Measurements from ENCODE around the gene RGS6. TPM values are rescaled to one million over a fixed set of nuclear protein-coding genes. Genes with fewer than 3 reads are reported as not detected.

RGS6 gene
- total RNA-seq, 1 experiment from 2014 or later: not detected

DNA sequence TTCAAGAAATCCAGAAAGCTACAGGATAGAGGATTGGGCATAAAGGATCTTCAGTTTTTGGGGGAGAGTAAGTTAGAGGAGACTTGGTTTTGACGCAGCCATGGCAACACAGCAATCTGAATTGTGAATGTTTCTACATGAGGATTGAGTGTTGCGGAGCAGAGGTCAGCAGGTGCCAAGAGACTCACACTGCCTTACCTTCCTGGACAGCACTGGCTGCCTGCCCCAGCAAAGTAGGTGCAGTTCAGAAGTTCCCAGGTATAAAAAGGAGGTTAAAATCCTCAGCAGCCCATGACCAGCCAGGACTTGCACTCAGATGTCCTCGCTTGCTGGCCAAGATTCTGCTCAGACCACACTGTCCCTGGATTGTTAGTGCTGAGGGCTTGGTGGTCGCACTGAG is 590.6 kb downstream of the RGS6 start:
- TF ChIP-seq CTCF (IDR thresholded peaks at IDR 0.05; ENCODE audit: unreplicated experiment): no peak
- no peaks in the 10 kb centered on the region for H3K36me3 Mint-ChIP-seq (ENCODE audit: insufficient read depth, unreplicated experiment)
- intact Hi-C loops (cut with micrococcal nuclease): no loop called here
- no peak overlapping the region for H3K27ac Mint-ChIP-seq (ENCODE audit: low read depth, unreplicated experiment)
- ChIA-PET POLR2A (no interaction called here), CTCF (interaction anchor here (0.7 kb wide), 1 partner anchor 22 kb away, joined by 3 read pairs; no protein-coding TSS in a partner anchor)
- no peaks in the 10 kb centered on the region for H3K27me3 Mint-ChIP-seq (ENCODE audit: insufficient read depth, unreplicated experiment)
- no peaks in the 10 kb centered on the region for H3K4me1 Mint-ChIP-seq (ENCODE audit: insufficient read depth, unreplicated experiment)
- H3K9me3 Mint-ChIP-seq (ENCODE audit: unreplicated experiment): peaks cover 14% of the 10 kb centered on the region
- no peak for DNase-seq (ENCODE audit: unreplicated experiment)
- BruUV-seq (replicated peaks): no TSS peak
- H3K4me3 Mint-ChIP-seq (ENCODE audit: unreplicated experiment): no peak overlapping the region

DNA sequence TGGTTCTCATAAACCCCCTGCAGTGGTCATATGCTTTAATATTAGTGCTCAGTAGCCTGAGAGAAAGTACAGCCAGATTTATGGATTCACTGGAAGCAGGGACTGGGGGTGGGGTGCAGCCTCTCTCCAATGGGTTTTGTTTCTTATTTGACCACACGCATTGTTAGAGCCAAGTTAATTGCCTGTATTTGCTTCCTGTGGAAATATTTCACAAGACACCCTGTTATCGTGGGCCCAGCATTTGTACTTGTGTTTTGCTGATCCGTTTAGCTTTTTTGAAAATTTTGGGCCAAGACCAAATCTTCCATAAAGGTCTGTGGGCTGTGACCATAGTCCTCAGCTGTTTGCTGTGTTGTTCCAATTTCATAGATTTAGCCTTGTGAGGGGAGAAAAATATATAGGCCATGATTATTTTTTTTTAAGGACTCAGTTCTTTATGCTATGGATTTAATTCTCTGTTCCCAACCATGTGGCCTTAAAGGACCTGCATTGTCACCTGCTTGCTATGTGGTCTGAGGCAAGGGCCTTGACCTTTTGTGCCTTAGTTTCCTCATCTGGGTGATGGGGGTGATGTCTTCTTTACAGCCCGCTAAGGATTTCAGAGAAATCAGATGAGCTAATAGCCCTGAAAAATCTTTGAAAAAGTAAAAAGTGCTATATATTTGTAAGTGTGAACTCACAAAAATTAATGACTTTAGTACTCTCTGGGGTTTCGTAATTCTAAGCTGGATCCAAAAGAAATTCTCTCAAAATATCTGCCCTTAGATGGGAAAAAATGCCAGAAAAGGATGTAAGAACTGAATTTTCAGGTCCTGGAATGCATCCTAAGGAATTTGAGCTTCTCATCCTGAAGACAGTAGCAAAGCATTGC is 591.4 kb downstream of the RGS6 start:
- Mint-ChIP-seq H3K27ac (ENCODE audit: low read depth, unreplicated experiment) (no peak overlapping the region), H3K4me3 (ENCODE audit: unreplicated experiment) (no peak overlapping the region), H3K27me3 (ENCODE audit: insufficient read depth, unreplicated experiment) (no peaks in the 10 kb centered on the region), H3K36me3 (ENCODE audit: insufficient read depth, unreplicated experiment) (no peaks in the 10 kb centered on the region), H3K4me1 (ENCODE audit: insufficient read depth, unreplicated experiment) (peaks cover 5% of the 10 kb centered on the region), H3K9me3 (ENCODE audit: unreplicated experiment) (peaks cover 14% of the 10 kb centered on the region)
- TF ChIP-seq CTCF (IDR thresholded peaks at IDR 0.05; ENCODE audit: unreplicated experiment): no peak
- ChIA-PET CTCF (interaction anchor here (0.7 to 2.1 kb wide), 7 partner anchors 7 to 425 kb away, joined by 3 to 9 read pairs (median 5); no protein-coding TSS in a partner anchor), POLR2A (interaction anchor here (0.9 kb wide), 1 partner anchor 370 kb away, joined by 4 read pairs; the partner anchor contains the start of gene DPF3)
- no TSS peak for BruUV-seq (replicated peaks)
- intact Hi-C loops (cut with micrococcal nuclease): no loop called here
- DNase-seq (ENCODE audit: unreplicated experiment): no peak

DNA sequence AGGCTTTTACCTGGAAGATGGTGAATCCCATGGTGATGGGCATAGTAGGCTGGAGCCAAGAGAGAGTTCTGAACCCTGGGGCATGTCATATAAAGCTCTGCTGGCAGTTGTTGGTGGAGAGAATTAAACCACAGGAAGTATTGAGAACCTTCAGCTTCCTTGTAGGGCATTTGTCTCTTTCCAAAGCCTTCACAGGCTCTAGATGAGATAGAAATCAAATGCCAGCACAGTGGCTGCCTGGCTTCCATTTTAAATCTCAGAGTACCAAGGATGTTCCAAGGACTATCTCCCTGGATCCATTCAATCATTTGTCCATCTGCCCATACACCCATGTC is 592.0 kb downstream of the RGS6 start:
- no peak for DNase-seq (ENCODE audit: unreplicated experiment)
- no peaks in the 10 kb centered on the region for H3K36me3 Mint-ChIP-seq (ENCODE audit: insufficient read depth, unreplicated experiment)
- CTCF ChIA-PET: interaction anchor here (0.7 to 2.1 kb wide), 6 partner anchors 8 to 425 kb away, joined by 3 to 9 read pairs (median 5); no protein-coding TSS in a partner anchor
- TF ChIP-seq CTCF (IDR thresholded peaks at IDR 0.05; ENCODE audit: unreplicated experiment): no peak
- no peak overlapping the region for H3K27ac Mint-ChIP-seq (ENCODE audit: low read depth, unreplicated experiment)
- H3K9me3 Mint-ChIP-seq (ENCODE audit: unreplicated experiment): peaks cover 12% of the 10 kb centered on the region
- BruUV-seq (replicated peaks): no TSS peak
- POLR2A ChIA-PET: interaction anchor here (0.9 kb wide), 1 partner anchor 370 kb away, joined by 4 read pairs; the partner anchor contains the start of gene DPF3
- H3K27me3 Mint-ChIP-seq (ENCODE audit: insufficient read depth, unreplicated experiment): no peaks in the 10 kb centered on the region
- intact Hi-C loops (cut with micrococcal nuclease): no loop called here
- H3K4me1 Mint-ChIP-seq (ENCODE audit: insufficient read depth, unreplicated experiment): peaks cover 6% of the 10 kb centered on the region
- H3K4me3 Mint-ChIP-seq (ENCODE audit: unreplicated experiment): no peak overlapping the region

DNA sequence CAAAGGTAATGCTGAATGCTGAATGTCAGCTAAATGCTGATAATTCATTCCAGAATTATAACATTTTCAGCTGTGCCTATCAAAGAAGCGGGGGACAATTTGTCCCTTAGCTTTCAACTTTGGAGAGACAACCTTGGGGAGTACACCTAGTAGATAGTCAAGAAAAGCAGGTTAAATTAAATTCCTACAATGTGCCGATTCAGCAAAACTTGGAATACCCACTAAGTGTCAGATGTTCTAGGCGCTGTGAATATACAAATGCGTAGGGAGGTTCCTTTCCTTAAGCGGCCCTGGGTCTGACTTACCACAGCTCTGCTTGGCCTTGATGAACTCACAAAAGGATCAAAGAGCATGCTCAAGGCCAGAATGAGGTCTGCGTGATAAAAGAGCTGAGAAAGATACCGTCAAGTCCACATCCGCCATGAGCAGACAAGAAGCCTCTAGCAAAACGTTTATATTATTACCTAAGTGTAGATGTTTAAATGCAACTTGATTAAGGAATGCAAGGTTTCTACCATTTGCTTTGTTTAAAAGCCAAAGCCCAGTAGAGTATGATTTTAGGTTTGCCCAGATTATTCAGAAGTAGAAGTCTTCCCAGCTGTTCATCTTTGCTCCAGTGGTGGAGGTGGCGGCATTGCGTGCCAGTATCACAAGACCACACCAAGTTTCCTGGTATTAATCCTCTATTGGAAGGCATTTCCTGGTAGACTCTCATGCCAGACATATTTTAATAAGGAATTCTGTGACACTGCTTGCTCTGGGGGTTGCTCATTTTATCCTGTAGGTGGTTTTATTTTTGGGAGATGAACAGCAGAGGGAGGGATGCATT is 593.1 kb downstream of the RGS6 start:
- ChIA-PET POLR2A (interaction anchor here (0.6 kb wide), 1 partner anchor 92 kb away, joined by 3 read pairs; no protein-coding TSS in a partner anchor), CTCF (interaction anchor here (0.9 to 2.1 kb wide), 6 partner anchors 9 to 424 kb away, joined by 3 to 9 read pairs (median 6); no protein-coding TSS in a partner anchor)
- no peak for TF ChIP-seq CTCF (IDR thresholded peaks at IDR 0.05; ENCODE audit: unreplicated experiment)
- Mint-ChIP-seq H3K4me3 (ENCODE audit: unreplicated experiment) (no peak overlapping the region), H3K36me3 (ENCODE audit: insufficient read depth, unreplicated experiment) (no peaks in the 10 kb centered on the region), H3K27me3 (ENCODE audit: insufficient read depth, unreplicated experiment) (no peaks in the 10 kb centered on the region), H3K27ac (ENCODE audit: low read depth, unreplicated experiment) (no peak overlapping the region), H3K4me1 (ENCODE audit: insufficient read depth, unreplicated experiment) (peaks cover 12% of the 10 kb centered on the region), H3K9me3 (ENCODE audit: unreplicated experiment) (peaks cover 1% of the 10 kb centered on the region)
- intact Hi-C loops (cut with micrococcal nuclease): no loop called here
- BruUV-seq (replicated peaks): no TSS peak
- DNase-seq (ENCODE audit: unreplicated experiment): no peak

Measured in MCF 10A (cell line).